GM06990 (cell line): Measurements from ENCODE around the gene RPL3.
A peak's percentile ranks its signal among the peaks of the same experiment; 100 is the strongest.

ENCODE experiments used
- DNase-seq: peaks from one replicate; pipeline ENCODE4 v3.0.0-alpha.2; 2011; ENCODE audit not compliant: insufficient read length; ENCODE audit errors: extremely low read depth
- H3K27me3 ChIP-seq: replicated peaks from 2 replicates; pipeline ENCODE4 v1.6.0; 2011; ENCODE audit warnings: low read length; ENCODE audit not compliant: control insufficient read depth, insufficient read depth
- H3K36me3 ChIP-seq: 2 replicates; pipeline ENCODE4 v1.5.1; 2011; ENCODE audit warnings: low read length; ENCODE audit not compliant: control insufficient read depth, insufficient read depth
- H3K4me3 ChIP-seq: replicated peaks from 2 replicates; pipeline ENCODE4 v1.5.1; 2011; ENCODE audit warnings: low read depth, mild to moderate bottlenecking, control low read depth, low read length
- CTCF ChIP-seq: IDR thresholded peaks from 2 replicates; pipeline ENCODE4 v1.5.1; 2011; ENCODE audit warnings: low read length, control low read depth, mild to moderate bottlenecking, inconsistent platforms; ENCODE audit not compliant: insufficient read depth, poor library complexity, severe bottlenecking

RPL3 gene

GRCh38 chr22:39306456-39307361, 12.7 kb downstream of the RPL3 start:
- TF ChIP-seq CTCF = peak; percentile 76
- Histone ChIP-seq H3K27me3 (no peaks in the 10 kb centered on the region), H3K4me3 (no peak overlapping the region), H3K36me3 (peaks cover under 1% of the 10 kb centered on the region)
- DNase-seq = no peak

GRCh38 chr22:39303892-39304671, 15.3 kb downstream of the RPL3 start:
- TF ChIP-seq CTCF = no peak

GRCh38 chr22:39303358-39303757, 16.1 kb downstream of the RPL3 start:
- no peak for DNase-seq
- H3K27me3 ChIP-seq = no peaks in the 10 kb centered on the region
- no peaks in the 10 kb centered on the region for H3K36me3 ChIP-seq
- no peak for TF ChIP-seq CTCF
- H3K4me3 ChIP-seq = no peak overlapping the region

More at GRCh38 chr22:39303892-39304671, 15.3 kb downstream of the RPL3 start:
- Histone ChIP-seq H3K4me3 (no peak overlapping the region), H3K27me3 (no peaks in the 10 kb centered on the region), H3K36me3 (no peaks in the 10 kb centered on the region)
- DNase-seq = no peak

GRCh38 chr22:39302431-39302960, 16.9 kb downstream of the RPL3 start:
- no peak for DNase-seq
- Histone ChIP-seq H3K4me3 (no peak overlapping the region), H3K36me3 (no peaks in the 10 kb centered on the region), H3K27me3 (no peaks in the 10 kb centered on the region)
- TF ChIP-seq CTCF = no peak

GRCh38 chr22:39301926-39302325, 17.5 kb downstream of the RPL3 start:
- no peak for DNase-seq
- Histone ChIP-seq H3K36me3 (no peaks in the 10 kb centered on the region), H3K27me3 (no peaks in the 10 kb centered on the region), H3K4me3 (no peak overlapping the region)
- no peak for TF ChIP-seq CTCF
